ENCODE results near the gene ADAMTS17. TPM values are rescaled to one million over a fixed set of nuclear protein-coding genes. Genes with fewer than 3 reads are reported as not detected.

Gene ADAMTS17
- total and polyA plus RNA-seq, 11 donors: 0.30 to 2.4 (median 1.2) TPM

DNA sequence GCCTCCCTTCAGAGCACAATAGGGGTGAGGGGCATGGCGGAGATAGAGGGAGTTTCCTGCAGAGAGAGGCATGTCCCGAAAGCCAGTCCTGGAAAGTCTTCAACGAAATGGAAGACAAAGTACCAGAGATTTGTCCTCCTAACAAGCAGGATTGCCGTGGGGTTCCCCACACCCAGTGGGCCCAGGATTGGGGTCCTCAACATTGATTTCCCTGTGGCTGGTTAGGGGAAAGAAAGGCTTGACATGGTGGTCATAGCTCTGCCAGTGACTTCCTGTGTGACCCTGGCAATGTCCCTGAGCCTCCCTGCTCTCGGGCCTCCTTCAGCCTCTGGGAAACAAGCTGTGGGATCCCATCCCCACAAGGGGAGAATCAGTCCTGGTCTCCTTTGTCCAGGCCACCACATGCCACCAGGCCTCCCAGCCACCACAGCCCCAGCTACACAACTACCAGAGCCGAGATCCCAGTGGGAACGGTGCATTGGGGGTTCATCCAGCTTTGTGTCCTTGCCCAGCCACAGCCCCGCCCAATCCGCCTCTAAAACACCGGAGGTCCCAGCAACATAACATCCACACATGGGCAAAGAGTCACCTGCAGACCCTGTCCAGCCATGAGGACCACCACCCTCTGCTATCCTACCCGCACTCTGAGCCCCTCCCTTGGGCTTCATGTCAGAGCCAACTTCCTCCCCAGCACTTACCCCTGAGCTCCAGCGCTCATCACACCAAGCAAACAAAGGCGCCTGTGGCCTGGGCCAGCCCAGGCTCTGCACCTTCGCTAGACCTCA lies 63.0 kb downstream of the ADAMTS17 start:
- H3K4me3 ChIP-seq: no peak overlapping the region
- intact Hi-C loops (cut with DNase I): no loop called here
- TF ChIP-seq, protein P1, sequence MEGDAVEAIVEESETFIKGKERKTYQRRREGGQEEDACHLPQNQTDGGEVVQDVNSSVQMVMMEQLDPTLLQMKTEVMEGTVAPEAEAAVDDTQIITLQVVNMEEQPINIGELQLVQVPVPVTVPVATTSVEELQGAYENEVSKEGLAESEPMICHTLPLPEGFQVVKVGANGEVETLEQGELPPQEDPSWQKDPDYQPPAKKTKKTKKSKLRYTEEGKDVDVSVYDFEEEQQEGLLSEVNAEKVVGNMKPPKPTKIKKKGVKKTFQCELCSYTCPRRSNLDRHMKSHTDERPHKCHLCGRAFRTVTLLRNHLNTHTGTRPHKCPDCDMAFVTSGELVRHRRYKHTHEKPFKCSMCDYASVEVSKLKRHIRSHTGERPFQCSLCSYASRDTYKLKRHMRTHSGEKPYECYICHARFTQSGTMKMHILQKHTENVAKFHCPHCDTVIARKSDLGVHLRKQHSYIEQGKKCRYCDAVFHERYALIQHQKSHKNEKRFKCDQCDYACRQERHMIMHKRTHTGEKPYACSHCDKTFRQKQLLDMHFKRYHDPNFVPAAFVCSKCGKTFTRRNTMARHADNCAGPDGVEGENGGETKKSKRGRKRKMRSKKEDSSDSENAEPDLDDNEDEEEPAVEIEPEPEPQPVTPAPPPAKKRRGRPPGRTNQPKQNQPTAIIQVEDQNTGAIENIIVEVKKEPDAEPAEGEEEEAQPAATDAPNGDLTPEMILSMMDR (IDR thresholded peaks at IDR 0.05): no peak
- TF ChIP-seq POLR2A (IDR thresholded peaks at IDR 0.05): no peak
- 80 to 94% (median 81%) methylated on average over 14 of the region's 14 CpGs for WGBS, 4 donors
- ATAC-seq (no peak), DNase-seq (no peak)
- peaks cover 0 to 12% (median 0%) of the 10 kb centered on the region in 12 donors for H3K4me1 ChIP-seq
- H3K36me3 ChIP-seq: no peaks in the 10 kb centered on the region
- H3K9me3 ChIP-seq: peaks cover 0 to 7% (median 0%) of the 10 kb centered on the region in 12 donors
- no peak overlapping the region for H3K27ac ChIP-seq
- H3K27me3 ChIP-seq: peaks cover 0 to 2% (median 0%) of the 10 kb centered on the region in 9 donors

DNA sequence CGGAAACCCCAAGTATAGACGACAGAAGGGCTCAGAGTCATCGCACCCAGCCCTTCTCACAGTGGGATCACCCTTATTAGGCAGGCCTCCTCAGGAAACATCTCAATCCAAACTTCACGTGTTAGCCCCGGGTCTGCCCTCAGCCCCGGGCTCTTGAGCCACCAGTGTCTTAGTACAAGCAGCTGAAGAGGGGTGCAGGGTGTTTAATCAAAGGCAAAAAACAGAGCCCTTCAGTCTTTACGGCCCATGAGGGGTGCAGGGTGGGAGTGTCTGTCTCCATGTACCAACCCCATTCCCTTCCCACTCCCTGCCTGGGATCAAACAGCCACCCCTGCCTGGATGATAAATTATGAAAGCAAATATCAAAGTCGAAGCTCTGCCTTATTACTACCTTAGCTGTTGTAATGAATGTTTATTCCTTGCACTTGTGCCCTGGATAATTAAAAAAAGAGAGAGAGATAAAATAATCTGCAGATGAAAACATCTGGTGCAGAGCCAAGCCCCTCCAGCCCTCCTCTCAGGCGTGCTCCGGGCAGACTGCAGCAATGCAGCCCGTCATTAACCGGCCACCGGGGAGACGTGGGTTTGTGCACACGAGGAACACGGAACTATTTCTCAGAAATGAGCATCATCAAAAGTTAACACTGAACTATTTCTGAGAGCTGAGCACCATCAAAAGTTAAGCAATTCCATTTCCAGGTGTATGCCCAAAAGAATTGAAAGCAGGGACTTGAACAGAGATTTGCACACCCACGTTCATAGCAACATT lies 64.5 kb downstream of the ADAMTS17 start:
- TF ChIP-seq, protein P1 (IDR thresholded peaks at IDR 0.05): no peak
- no peak for TF ChIP-seq POLR2A (IDR thresholded peaks at IDR 0.05)
- Histone ChIP-seq H3K36me3 (no peaks in the 10 kb centered on the region), H3K4me3 (no peak overlapping the region), H3K9me3 (peaks cover 0 to 22% (median 10%) of the 10 kb centered on the region in 12 donors), H3K27me3 (peaks cover 0 to 2% (median 0%) of the 10 kb centered on the region in 9 donors), H3K27ac (no peak overlapping the region), H3K4me1 (peaks cover 0 to 12% (median 0%) of the 10 kb centered on the region in 12 donors)
- ATAC-seq: no peak
- intact Hi-C loops (cut with DNase I): no loop called here
- WGBS, 4 donors: 60 to 68% (median 63%) methylated on average over 17 of the region's 17 CpGs
- DNase-seq: no peak

DNA sequence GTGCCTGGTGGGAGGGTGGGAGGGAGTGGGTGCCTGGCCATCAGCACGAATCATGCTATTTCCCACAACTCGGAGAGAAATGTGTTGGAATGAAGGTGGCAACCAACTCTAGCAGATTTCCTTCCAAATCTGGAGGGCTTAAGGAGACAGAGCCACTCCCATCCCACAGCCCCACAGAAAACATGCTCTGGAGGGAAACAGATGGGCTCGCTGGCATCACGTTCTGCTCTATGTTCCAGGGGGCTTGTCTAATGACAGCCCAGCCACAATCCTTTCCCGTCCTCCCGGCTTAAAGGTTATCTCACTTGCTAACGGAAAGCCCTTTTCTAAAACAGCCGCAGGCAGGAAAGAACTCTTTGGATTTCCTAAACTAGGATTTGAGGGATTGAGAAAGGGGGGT lies 65.3 kb downstream of the ADAMTS17 start:
- DNase-seq: no peak
- no peak overlapping the region for H3K27ac ChIP-seq
- no peak overlapping the region for H3K4me3 ChIP-seq
- TF ChIP-seq POLR2A (IDR thresholded peaks at IDR 0.05): no peak
- TF ChIP-seq, protein P1 (IDR thresholded peaks at IDR 0.05): no peak
- 30 to 34% (median 32%) methylated on average over 8 of the region's 8 CpGs for WGBS, 4 donors
- H3K9me3 ChIP-seq: peaks cover 0 to 25% (median 10%) of the 10 kb centered on the region in 12 donors
- ATAC-seq: no peak
- peaks cover 0 to 12% (median 0%) of the 10 kb centered on the region in 12 donors for H3K4me1 ChIP-seq
- H3K36me3 ChIP-seq: no peaks in the 10 kb centered on the region
- peaks cover 0 to 2% (median 0%) of the 10 kb centered on the region in 9 donors for H3K27me3 ChIP-seq
- intact Hi-C loops (cut with DNase I): no loop called here

DNA sequence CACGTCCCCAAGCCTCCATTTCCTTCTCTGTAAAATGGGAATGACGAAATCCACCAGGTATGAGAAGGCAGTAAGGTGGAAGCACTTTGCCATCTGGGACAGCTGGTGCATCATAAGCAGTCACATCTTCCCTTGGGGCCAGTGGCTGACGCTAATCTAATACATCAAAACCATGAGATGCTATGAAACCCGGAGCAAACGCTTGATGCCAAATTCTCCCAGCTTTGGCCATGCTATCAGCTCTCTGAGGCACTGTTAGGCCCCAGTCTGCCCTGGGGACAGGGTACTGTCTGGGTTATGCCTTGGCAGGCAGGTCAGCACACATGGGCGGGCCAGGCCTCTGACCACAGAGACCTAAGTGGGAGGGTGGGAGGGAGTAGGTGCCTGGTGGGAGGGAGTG lies 66.1 kb downstream of the ADAMTS17 start:
- Histone ChIP-seq H3K36me3 (no peaks in the 10 kb centered on the region), H3K4me1 (peaks cover 0 to 12% (median 0%) of the 10 kb centered on the region in 12 donors), H3K27ac (no peak overlapping the region), H3K9me3 (peaks cover 0 to 25% (median 10%) of the 10 kb centered on the region in 12 donors), H3K4me3 (no peak overlapping the region), H3K27me3 (peaks cover 0 to 2% (median 0%) of the 10 kb centered on the region in 9 donors)
- intact Hi-C loops (cut with DNase I): no loop called here
- TF ChIP-seq, protein P1 (IDR thresholded peaks at IDR 0.05): no peak
- no peak for TF ChIP-seq POLR2A (IDR thresholded peaks at IDR 0.05)
- ATAC-seq (no peak), DNase-seq (no peak)
- 85 to 94% (median 91%) methylated on average over 5 to 6 of the region's 6 CpGs for WGBS, 4 donors

Measured in heart left ventricle (tissue), 16 donors.